Measurements from ENCODE around the gene COPS8. TPM values are rescaled to one million over a fixed set of nuclear protein-coding genes. Genes with fewer than 3 reads are reported as not detected.

COPS8 gene
- polyA plus RNA-seq, 10 donors = 56.3 to 69.1 (median 60.3) TPM

DNA sequence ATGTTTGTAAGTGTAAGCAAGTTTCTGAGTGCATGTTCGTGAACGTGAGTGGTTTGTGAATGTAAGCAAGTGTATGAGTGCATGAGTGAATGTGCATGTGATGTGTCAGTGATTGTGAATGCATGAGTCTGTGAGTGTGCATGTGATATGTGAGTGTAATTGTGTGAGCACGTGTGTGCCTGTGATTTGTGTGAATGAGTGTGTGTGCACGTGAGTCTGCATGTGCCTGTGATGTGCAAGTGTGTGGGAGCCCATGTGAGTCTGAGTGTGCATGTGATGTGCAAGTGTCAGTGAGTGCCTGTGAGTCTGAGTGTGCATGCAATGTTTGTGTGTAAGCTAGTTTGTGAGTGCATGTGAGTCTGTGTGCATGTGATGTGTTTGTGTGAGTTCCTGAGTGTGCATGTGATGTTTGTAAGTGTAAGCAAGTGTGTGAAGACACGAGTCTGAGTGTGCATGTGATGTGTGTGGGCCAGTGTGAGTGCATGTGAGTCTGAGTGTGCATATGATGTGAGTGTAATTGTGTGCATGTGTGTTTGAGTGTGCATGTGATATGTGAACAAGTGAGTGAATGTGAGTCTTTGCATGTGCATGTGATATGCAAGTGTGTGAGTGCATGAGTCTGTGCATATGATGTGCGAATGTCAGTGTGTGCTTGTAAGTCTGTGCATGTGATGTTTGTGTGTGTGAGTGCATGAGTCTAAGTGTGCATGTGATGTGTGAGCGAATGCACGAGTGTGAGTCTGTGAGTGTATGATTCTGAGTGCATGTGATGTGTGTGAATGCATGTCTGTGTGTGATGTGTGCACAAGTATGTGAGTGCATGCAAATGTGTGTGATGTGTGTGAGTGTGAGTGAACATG, 45.1 kb downstream of the COPS8 start:
- DNase-seq = no peak

DNA sequence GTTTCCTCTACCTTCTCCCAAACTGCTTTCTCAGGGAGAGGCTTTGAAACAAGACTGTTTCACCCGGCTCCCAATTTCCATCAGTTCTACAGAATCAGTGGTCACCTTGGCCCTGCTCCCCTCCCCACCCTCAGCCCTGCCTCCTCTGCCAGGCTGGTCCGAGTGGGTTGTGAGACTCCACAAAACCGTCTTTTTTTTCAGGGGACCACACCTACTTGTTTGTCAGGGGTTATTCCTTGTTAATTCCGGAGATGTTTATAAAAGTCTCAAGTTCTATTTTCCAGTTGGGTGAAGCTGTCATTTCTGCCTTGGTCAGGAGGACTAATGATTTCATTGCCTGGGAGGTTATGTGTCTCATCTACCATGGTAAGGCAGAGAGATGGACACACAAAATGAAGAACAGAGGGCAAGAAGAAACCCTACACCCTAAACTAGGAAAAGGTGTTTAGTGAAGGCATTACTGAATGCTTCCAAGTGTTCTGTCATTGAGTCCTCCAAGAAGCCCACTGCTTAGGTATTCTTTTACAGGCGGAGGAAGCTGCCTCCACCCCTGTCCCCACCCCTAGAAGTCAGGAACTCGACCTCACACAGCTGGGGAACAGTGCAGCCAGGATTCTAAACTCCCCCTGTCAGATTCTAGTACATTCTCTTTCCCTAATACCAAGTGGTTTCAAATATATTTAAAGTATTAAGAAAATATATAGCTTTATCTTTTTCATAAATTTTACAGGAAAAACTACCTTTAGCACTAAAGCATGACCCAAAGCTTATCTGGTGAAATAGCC, 46.3 kb downstream of the COPS8 start:
- DNase-seq = no peak

DNA sequence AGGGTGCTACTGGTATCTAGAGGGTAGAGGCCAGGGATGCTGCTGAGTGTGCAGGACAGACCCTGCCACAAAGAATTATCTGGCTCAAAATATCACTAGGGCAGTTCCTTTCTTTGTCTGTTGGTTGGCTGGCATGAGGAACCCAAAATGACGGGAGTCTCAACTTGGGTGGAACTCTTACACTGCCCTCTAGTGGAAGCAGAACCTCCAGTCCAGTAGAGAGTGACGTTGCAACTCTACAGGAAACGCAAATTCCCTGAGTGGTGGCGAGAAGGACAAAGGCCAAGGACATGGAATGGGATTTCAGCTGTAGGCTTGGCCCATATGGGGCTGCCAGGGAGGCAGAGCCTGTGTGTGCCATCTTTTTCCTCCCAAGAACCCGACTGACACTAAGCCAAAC, 47.1 kb downstream of the COPS8 start:
- DNase-seq = no peak

DNA sequence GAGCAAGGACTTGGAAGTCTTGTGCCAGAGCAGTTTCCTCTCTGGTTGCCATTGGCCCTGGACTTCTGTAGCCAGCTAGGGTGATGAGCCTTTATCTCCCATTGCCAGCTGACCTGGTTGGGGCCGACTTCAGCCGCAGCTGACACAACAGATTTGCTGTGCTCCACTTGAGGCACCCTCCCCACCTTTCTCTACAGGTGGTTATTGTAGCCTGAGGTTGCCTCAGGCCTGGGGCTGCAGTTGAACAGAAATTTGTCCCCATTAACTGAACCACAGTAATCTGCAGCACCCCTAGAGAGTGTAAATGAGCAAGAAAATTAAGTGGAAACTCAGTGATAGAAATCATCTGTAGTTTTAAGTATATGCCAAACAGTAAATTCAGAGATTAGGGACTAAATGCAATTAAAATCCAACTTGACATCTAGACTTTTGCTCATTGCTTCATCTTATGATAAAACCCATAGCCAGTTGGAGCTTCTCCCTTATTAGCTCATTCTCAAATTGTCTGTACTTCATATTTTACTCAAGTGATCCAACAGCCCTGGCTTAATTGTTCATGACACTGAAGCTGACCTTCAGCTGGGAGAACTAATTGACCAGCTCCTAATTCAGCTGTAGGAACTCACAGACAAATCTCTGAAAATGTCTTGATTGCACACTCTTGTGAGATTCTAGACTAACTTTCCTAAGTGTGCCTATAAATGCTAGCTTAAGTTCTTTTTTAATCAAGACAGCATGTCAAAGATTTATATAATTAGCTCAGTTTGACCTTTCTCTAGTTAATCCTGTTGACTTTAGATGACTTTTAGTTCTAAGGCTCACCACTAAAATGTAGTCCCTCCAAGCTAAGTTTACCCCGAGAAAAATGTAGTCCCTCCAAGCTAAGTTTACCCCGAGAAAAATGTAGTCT, 48.9 kb downstream of the COPS8 start:
- DNase-seq = no peak

DNA sequence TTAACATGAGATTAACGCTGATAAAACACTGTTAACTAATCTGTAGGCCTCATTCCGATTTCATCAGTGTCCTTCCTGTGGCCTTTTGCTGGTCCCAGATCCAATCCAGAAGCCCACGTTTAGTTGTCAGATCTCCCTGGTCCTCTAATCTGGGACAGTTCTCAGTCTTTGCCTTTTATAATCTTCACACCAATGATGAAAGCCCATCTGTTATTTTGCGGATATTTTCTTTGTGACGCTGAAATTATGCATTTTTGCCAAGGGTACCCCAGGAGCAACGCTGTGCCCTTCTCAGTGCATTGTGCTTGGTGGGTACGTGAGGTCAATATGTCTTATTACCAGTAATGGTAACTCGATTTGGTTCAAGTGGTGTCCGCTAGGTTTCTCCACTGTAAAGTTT, 51.1 kb downstream of the COPS8 start:
- no peak for DNase-seq

DNA sequence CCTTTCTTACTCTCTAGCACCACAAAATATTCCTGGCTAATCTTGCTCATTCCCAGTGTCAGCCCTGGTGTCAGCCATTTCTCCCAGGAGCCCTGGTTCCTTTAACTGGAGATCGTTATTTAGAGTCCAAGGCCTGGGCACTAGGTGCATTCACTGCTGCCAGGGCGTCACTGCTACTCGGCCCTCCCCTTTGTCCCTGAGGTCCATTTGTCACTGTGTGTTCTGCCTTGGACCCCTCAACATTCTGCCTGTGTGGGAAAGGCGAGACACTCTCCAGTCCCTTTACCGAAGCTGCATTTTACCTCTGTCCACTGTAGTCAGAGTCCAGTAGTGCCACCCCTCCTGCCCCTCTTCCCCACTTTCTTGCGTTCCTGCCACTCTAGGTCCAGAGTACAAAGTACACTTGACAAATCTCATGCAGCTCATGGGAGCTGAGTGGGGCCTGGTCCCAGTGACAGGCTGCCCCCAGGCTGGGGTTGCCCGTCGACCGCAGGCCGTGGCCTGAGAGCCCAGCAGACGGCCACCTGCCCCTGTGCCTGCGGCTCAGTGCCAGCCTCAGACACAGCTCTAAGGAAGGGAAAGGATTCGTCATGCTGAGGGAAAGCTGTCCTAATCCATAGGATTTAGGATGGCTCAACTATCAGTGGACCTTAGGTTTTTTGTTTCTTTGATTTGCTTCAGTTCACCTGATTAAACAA, 52.1 kb downstream of the COPS8 start:
- no peak for DNase-seq

DNA sequence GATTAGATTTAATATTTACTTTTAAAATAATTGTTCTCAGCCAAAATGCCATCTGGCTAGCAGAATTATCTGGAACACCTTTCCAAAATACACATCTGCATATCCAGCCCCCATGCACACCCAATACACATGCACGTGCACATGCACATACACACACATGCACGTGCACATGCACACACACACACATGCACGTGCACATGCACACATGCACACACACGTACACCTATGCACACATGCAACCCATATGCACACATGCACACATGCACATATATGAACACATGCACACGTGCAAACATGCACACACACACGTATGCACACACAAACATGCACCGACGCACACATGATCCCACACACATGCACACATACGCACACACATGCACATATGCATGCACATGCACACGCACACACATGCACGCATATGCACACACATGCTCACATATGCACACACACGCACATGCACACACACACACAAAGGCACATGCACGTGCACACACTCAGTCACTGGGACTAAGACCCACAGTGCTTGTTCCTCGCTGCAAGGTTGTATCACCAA, 53.5 kb downstream of the COPS8 start:
- DNase-seq = no peak

DNA sequence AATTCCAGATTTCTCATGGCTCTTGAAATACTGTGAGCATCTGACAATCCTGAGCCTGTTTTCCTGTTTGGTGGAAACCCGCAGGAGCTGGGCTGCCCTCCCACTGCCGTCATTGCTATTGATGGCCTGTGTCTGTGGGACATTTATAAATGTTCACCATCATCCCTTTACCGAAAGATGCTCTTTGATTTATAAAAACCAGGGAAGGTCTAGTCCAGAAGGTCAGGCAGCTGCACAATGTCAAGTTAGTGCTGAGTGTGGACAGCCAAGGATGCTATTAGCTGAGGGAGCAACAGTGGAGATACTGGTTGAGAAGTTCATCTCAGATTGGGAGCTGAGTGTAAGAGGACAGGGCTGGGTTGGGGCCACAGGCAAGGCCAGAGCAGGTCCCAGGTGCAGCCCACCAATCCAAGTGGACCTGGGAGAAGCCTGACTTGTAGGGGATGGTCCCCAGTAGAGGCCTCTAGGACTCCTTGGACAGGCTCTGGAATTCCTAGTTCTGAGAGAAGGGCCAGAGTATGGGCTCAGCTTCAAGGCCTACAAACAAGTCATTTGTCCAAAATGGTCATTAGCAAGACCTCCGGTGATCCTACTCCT, 55.1 kb downstream of the COPS8 start:
- no peak for DNase-seq

DNA sequence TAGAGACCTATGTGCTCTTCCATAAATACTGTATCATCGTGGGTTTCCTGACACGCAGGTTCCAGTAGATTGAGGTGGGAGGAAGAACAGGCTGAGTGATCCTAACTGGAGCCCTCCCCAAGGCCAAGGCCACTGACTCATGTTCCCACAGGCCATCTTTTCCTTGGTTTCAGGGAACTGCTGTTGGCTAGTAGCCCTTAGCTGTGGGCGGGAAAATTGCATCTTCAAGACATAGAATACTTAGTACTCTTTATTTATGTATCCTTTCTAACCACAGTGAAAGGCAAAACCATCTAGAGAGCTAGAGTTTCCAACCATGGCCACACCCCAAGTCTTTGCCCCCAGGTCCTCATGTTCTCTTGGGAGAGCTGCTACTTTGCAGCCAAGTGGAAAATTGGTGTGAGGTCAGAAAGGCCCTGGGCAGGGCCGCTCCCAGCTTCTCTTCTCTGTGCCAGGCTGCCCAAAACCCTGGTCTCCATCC, 55.9 kb downstream of the COPS8 start:
- no peak for DNase-seq

DNA sequence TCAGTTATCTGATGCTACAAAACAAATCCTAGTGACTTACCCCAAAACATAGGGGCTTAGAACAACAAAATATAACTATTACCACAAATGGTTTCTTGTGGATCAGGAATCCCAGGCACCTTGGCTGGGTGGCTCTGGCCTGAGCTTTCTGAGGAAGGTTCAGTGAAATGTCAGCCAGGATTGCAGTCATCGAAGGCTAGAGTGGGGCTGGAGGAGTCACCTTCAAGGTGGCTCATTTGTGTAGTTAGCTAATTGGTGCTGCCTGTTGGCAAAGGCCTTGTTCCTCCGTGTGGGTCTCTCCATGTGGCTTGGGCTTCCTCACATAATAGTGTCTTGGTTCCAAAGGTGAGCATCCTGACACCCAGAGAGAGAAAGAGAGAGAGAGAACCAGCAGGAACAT, 57.4 kb downstream of the COPS8 start:
- DNase-seq = no peak

DNA sequence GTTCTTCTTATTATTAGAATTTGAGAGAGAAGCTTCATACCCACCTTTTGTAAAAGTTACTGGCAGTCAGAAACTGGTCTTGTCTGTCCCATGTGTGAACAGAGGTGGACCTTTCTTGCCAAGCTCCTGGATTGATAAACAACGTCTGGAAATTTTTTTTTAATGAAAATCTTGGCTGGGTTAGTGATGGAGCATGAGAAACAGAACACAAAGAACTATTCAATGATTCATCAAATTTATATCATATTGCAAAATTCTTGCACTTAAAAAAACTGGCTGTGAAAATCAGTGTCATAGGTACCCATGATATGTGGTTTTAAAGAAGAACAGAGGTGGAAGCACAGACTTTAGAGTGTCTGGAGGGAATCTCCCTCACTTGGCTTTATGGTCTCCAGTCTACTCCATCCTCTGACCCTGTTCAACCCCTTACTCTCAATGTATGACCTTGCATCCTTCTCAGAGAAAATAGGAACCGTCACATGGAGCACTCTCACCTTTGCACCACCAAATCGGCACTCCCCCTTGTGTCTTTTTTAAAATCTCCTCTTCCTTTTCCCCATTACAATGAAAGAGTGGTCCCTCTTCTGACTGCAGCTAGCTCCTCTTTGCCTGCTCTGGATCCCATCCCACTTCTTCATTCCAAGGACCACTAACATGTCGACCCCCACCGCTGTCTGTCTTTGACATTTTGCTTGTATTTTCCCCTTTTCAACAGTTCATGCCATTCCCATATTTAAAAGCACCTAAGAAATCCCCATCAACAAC, 58.2 kb downstream of the COPS8 start:
- DNase-seq = no peak

DNA sequence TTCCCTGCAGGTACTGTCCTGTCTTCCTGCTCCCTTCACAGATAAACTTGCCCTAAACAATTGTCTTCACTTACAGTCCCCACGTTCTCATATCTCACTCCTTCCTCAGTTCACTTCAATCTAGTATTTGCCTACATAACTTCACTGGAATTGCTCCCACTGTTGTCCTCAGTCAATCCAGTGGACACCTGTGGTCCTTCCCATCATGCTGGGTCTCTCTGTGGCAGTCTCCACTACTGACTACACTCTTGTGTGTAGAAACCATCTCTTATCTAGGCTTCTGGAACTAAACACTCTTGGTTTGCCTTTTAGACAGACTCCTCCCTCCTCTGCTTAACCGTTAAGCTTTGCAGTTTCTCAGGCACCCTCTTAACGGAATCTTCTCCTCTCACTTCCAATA, 58.8 kb downstream of the COPS8 start:
- no peak for DNase-seq

DNA sequence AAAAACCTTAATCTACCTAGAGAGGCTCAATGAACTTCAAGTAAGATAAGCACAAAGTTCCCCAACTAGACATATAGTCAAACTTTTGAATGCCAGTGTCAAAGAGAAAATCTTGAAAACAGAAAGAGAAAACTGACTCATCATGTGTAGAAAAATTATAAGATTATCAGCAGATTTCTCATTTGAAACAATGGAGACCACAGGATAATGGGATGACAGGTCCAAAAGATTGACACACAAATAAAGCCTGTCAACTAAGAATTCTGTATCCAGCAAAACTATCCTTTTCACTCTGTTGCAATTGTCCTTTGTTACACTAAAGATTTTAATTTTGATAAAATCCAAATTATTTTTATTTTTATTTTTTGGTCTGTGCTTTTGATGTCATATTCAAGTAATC, 61.6 kb downstream of the COPS8 start:
- DNase-seq = no peak

DNA sequence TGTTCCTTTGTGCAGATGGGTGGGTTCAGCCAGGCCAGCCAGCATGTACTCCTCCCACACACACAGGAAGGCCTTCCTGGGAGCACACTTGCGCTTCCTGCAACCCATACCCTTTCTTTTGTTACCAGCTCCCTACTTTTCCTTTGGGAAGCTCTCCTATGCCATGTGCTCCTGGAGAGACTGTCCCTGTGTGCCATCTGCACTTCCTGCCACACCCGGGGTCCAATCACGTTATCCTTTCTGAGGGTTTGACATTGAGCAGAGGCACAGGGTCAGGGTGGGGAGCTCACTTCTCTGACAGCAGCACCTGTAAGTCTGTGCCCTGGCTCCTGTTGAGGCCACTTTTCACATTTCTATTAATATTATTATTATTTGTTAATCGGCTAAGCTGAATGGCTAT, 62.9 kb downstream of the COPS8 start:
- DNase-seq = no peak

DNA sequence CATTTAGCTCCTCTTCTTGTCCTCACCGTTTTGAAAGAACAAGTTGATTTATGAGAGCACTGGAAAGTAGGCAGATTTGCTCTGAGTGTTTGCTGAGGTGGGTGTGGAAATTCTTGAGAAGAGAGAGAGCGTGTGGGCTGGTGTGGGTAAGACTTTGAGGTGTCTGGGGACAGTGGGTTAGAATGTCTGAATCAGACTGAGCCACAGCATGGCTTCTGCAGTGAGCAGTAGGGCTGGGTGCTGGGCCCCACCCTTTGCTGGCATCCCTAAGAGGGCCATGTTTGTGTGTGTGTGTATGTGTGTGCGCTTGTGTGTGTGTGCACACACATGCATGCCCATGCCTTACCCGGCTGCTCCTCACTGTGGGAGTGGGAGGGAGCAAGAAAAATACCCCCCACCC, 63.7 kb downstream of the COPS8 start:
- no peak for DNase-seq
